ENCODE results near the gene SLC38A10.
A peak's percentile ranks its signal among the peaks of the same experiment; 100 is the strongest.
"Not testable (repeated sequence)": the region's sequence is repeated elsewhere in the genome, so short reads cannot be mapped to it uniquely, and the experiment has no call there.

SLC38A10 gene

DNA sequence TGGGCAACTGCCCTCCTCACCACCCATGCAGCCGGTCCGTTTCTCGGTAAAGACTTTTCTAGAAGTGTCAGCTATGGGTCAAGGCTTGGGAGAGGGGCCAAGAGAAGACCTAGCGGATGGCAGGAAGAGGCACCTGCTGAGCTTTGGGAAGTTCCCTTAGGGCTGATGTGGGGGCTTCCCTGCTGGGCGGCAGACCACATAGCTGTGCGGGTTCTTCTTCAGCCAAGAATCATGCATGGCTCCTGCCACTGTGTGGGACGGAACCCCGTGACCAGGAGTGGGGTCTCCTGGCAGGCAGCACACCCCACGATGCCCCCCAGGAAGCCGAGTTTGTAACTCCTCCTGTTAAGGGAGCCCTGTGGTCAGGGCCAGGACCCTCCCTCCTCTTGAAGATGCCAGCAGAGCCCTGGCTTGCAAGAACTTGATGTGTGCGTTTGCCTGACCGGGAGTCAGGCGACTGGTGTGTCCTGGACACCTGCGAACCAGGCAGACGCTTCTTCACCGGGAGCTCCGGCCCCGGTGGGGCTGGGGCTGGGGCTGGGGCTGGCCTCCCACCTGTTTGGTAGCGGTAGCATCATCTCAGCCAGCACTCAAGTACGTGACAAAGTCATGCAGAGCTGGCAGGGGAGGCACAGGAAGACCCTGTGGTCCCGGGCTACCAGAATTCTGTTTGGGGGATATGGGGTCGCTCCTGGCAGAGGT, 17.7 kb upstream of the SLC38A10 start:
- no peak for DNase-seq (ENCODE audit: low read depth)

DNA sequence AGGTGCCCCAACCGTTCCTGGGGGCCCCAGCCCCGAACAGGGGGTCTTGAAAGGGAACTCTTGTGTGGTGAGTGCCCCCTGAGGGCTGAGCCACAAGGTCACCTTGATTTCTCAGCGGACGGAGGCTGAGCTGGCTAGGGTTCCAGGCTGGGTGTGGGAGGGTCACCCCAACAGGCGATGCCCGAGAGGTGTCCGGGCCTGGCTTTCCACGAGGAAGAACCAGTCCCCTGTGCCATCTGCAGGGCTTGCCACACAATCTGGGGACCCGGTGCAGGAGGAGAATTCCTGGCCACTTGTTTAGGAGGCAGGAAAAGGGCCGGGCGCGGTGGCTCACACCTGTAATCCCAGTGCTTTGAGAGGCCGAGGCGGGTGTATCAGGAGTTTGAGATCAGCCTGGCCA, 16.8 kb upstream of the SLC38A10 start:
- no peak for DNase-seq (ENCODE audit: low read depth)

DNA sequence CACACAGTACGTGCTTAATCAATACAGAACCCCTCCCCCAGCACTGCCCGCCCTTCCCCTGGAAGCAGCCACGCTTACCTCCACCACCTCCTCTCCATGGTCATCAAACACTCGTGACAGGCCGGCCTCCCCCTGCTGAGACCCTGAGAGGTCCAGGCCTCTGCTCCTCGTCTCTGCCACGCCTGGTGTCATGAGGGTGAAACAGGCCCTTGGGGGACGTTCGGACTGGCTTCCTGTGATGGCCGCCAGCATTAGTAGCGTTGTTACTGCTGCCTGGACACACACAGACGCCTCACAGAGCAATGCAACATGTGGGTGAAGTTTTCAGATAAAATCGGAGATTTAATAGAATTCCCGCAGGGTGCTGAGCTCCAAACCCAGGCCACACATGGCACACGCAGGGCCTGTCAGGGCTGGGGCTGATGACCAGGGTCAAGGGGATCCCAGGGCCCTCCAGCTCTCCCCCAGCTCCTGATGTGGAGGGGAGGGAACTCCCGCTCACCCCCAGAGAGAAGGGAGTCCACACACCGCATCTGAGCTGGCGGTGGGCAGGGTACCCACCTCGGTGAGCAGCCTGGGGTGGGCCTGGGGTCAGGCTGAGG, 15.9 kb upstream of the SLC38A10 start:
- no peak for DNase-seq (ENCODE audit: low read depth)

DNA sequence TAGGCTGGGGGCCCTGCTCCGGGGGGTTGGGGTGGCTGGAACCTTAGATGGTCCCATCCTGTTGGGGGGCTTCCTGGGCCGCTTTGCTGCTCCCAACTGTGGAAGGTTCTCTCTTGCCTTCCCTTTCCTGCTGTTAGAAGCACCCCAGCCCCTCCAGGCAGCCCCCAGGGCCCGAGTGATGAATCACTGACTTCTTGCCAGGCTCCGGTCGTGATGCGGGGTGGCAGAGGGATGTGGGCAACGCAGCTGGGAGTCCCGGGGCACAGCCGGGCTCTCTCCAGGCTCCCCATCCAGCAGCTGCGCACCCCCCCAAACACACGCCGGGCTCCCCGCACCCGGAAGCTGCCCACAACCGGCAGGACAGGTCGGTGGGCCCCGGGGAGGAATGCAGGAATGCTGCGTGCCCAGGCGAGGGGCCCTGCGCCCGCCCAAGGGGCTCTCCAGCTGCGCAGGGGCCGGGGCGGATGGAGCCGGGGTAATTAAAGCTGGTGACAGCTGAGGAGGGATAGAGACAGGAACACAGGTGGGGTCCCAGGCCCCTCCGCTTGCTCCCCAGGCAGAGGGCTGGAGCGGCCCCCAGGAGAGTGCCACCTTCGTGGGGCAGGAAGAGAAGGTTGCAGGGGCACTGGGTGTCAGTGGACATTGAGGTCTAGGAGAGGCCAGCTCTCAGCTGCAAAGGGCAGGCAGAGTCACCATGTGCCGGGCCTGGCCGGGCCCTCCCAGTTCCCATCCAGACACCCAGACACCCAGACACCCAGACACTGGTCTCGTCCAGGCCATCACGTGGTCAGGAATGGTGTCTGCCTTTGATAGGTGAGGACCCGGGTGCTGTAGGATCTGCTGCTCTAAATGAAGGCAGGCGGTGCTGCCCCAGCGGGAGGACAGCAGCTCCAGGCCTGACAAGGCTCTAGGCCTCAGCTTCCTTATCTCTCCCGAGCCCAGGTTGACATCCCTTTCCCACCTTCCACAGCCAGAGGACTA, 15.0 kb upstream of the SLC38A10 start:
- DNase-seq (ENCODE audit: low read depth), result no peak

DNA sequence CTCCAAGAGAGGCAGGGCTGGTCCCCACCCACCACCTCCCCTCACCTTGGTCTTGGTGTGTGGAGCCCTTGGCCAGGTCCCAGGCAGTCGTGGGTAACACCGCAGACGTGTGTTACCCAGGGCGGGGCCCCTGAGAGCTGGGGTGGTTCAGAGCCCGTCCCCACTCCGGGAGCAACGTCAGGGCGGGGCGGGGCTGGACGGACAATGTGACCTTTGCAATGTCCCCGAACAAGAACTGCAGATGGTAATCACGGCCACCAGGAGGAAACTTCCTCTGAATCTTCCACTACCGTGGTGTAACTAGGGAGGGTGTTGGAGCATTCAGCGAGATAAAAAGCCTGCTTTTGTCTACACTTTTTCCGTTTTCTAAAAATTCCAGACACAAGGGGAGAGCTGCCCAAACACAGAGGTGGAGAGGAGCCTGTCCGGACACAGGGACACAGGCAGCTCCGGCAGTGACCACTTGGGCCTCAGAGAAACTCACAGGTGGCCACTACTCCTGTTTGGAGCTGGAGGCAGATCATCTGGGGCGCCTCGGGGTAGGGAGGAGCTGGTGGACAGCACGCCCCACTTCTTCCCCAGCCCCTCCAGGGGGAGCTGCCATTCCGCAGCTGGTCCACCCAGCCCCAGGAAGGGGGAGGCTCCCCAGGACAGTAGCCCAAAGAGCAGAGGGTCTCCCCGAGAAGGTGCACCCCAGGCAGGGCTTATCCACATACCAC, 14.2 kb upstream of the SLC38A10 start:
- peak; percentile 17 for DNase-seq (ENCODE audit: low read depth)

DNA sequence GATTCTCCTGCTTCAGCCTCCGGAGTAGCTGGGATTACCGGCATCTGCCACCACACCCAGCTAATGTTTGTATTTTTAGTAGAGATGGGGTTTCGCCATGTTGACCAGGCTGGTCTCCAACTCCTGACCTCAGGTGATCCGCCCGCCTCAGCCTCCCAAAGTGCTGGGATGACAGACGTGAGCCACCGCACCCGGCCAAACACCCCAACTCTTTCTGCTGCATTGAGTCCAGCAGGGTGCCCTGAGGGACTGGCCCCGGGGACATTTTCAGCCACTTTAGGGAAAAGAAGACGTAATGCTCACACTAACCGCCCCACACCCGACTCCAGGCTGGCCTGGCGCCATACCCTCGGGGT, 13.7 kb upstream of the SLC38A10 start:
- DNase-seq (ENCODE audit: low read depth), result not testable (repeated sequence)

DNA sequence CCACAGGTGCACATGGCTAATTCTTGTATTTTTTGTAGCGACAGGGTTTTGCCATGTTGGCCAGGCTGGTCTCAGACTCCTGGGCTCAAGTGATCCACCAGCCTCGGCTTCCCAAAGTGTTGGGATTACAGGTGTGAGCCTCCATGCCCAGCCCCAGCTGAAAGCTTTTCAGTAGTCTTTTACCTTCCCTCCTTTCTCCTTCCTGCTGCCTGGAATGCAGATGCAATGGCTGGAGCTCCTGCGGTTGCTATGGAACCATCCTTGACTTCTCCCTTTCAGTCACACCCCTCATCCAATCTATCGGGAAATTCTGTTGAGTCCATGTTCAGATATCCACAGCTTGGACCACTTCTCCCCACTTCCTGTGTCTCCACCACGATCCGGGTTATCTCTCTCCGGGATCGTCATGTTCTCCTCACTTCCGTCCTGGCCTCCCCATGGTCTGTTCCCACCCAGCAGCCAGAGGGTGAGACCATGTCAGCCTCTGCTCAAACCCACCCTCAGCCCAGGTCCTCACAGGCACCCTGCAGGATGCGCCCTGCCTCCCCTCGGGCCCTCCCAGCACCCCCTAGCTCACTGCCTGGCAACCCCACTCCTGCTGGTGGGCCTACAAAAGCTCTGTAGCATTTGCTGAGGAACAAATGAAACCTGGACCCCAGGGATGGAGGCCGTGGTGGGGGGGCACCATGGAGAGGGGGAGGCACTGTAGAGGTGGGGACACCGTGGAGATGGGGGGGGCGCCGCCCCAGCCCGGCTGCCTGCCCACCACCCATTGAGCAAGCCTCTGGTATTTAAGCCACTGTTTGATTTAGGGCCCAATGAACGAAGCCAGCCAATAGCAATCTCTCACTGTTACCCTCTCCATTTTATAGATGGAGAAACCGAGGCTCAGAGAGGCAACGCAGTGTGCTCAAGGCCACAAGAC, 12.8 kb upstream of the SLC38A10 start:
- no peak for DNase-seq (ENCODE audit: low read depth)

DNA sequence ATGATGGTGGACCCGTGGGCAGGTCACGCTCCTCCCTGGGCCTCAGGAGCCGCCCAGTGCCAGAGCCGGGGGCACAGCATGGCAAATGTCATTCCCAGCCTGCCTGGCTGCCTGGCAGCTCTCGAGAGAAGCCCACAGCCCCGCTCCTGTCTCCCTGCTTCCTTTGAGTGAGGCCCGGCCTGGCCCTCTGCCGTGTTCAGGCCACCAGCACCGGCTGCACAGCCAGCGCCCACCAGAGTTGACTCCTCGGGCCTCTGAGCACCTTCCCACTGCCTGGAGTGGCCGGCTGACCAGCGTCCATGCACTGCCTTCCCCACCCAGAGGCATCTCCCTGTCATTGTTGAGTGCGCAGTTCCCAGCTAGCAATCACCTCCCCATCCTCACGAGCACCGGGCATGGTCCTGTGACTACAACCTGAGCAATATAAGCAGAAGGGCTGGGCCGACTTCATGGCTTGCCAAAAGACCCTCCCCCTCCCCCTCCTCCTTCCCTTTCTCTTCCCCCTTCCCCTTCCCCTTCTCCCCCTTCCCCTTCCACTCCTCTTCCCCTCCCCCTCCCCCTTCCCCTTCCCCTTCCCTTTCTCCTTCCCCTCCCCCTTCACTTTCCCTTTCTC, 11.9 kb upstream of the SLC38A10 start:
- no peak for DNase-seq (ENCODE audit: low read depth)

DNA sequence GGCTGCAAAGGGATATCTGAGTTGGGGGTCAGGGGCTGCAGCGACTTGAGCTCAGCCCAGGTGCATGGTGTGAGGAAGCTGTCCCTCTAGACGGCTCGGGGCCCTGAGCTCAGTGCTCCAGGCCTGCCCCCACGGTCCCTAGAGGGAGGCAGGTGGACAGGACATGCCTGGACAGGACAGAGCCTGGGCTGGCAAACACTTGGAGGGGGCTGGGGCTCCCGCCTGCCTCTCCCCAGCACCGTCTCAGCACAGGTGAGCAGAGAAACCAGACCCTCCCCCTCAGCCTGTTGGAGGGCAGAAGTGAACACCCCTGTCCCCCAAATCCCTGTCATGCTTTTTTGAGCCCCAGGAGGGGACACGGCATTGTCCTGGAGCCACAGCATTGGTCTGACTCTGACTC, 11.4 kb upstream of the SLC38A10 start:
- no peak for DNase-seq (ENCODE audit: low read depth)

DNA sequence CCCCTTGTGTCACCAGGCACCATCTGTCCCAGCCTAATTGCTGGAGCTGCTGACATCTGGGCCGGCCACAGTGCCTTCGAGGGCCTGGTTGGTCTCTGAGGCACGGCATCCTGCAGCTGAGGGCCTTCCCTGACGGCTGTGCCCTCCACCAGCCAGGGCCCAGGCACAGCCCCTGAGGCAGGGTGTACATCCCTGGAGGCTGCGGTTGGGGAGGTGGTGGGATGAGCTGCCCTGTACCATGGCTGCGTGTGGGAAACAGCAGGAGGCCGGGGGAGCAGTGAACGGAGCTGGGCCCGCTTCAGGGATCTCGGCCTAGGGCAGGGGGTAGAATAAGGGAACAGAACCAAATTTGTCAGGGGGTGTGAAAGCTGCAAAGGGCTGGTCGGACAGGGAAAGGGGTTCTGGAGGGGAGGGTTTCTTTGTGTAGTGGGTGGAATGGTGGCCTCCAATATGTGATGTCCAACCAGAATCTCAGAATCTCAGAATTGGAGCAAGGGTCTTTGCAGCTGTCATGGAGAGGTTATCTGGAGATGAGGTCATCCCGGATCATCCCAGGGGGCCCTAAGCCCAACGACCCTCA, 10.0 kb upstream of the SLC38A10 start:
- DNase-seq (ENCODE audit: low read depth), result no peak

DNA sequence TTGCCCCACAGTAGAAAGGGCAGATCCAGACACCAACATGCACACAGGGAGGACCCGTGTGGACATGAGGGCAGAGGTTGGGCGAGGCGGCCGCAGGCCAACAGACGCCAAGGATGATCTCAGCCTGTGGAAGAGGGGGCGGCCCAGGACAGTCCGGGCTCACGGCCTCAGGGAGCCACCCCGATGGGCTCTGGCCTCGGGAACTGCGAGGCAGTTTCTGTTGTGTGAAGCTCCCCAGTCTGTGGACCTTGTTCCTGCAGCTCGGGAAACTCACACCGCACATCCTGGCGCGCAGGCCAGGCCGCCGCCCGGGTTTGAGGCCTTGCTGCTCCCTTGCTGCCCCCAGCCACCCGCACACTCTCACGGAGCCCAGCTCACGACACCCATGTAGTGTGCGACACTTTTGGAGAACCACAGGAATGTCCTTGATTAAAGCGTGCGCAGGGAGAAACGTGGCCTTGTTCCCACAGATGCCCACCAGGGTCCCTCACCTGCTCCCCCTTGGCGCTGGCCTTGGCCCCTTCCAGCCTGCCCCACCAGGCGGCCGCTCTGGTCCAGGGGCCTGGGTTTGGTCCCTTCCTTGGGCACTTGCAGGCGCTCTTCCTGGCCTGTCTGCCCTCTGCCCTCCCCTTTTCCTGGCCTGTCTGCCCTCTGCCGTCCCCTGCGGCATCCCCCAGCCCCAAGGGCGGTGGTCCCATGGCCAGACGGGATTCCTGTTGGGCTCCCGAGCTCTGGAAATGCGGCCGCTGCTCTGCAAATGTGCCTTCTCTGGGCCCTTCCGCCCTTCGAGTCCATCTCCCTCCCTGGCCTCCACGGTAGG, 9.3 kb upstream of the SLC38A10 start:
- DNase-seq (ENCODE audit: low read depth), result no peak

DNA sequence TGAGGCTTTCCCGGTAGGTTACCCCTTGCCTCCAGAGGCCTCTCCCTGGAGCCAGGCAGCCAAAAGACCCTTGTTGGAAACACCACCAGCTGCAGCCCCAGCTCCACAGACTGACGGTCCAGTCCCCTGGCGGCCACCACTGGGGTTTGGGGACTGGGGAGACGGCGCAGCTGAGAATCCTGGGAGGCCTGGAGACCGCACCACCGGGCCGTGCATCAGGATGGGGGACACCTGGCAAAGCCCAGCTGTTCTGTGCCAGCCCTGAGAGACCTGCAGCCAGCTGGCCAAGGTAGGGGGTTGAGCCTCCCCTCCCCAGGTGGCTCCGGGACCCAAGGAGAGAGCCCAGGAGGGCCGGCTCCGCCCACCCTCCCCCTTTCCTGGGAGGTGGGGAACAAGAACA, 8.3 kb upstream of the SLC38A10 start:
- no peak for DNase-seq (ENCODE audit: low read depth)

DNA sequence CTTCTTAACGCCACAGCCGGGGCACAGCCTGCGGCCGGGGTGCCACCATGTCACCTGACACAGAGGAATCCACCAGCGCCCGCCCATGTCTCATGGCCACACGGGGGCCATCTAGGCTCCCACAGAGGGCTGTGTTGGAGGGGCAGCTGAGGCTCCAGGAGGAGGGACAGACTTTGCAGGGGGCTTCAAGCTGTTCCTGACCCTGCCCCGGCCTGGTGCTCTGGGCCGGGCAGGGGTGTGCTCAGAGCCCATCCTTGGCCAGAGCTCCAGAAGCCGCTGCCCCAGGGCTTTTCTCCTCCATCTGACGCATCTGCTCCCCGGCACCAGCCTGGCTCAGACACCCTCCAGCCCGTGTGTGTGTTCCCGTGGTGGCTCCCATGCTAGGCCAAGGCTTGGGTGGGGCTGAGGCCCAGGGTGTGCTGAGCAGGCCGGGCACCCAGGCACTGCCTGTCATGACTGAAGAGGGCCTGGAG, 7.8 kb upstream of the SLC38A10 start:
- no peak for DNase-seq (ENCODE audit: low read depth)

DNA sequence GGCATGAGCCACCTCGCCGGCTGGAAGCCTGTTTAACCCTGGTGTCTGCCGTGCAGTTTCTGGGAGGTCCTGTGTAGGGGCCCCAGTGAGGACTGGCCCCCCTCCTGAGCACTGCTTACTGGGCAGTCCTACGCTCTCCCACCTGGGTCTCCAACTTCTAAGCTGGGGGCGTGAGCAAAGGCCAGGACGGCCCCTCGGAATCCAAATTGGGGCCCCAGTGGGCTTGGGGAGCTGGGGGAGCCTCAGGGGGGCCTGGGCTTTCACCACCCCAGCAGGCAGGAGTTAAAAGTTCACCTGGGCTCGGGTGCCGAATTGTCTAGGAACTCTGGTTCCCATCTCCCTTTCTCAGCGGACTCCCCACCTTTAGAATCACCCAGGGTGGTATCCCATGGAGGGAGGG, 7.2 kb upstream of the SLC38A10 start:
- no peak for DNase-seq (ENCODE audit: low read depth)

DNA sequence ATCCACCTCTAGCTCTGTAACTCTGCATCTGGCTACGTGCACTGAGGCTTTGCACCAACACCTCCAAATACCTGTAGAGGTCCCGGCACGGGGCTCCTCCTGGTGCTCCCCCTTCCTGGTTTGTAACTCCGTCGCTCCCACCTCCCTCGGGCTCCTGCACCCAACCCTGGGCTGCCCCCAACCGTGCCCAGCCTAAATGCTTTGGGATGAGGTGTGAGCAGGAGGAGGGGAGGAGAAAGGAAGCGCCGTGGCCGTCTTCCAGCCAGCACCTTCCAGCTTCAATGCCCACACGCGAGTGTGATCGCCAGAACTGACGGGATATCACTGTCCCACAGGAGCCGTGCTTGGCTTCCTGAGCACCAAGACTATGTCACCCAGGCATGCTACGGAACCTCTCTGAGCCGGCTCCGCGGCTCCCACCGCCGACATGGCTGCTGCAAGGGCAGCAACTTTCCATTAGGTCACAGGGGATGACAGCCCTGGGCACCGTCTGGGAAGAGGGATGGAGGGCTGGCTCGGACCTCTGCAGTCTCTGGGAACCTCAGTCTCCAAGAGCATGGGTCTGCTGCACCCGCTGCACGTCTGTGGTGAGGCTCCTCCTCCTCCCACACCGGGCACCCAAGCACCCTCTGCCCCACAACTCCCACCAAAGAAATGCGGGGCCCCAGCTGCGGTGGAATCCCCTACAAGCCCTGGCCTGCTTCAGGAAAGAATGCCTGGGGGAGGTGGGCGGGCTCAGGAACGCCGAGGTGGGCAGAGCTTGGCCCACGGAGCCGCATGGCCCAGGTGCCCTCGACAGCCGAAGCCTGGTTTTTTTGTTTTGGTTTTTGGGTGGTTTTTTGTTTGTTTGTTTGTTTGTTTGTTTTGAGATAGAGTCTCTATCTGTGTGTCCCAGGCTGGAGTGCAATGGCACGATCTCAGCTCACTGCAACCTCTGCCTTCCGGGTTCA, 6.4 kb upstream of the SLC38A10 start:
- DNase-seq (ENCODE audit: low read depth), result no peak

DNA sequence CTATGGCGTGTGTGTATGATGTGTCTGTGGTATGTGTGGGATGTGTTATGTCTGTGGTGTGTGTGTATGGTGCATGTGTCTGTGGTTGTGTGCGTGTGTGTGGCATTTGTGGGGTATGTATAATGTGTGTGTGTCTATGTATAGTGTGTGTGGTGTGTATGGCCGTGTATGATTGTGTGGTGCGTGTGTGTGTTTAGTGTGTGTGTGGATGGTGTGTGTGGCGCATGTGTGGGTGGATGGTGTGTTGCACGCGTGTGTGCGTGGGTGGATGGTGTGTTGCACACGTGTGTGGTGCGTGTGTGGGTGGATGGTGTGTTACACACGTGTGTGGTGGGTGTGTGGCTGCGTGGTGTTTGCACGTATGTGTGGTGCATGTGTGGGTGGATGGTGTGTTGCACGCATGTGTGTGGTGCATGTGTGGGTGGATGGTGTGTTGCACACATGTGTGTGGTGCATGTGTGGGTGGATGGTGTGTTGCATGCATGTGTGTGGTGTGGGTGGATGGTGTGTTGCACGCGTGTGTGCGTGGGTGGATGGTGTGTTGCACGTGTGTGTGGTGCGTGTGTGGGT, 5.6 kb upstream of the SLC38A10 start:
- DNase-seq (ENCODE audit: low read depth), result no peak

DNA sequence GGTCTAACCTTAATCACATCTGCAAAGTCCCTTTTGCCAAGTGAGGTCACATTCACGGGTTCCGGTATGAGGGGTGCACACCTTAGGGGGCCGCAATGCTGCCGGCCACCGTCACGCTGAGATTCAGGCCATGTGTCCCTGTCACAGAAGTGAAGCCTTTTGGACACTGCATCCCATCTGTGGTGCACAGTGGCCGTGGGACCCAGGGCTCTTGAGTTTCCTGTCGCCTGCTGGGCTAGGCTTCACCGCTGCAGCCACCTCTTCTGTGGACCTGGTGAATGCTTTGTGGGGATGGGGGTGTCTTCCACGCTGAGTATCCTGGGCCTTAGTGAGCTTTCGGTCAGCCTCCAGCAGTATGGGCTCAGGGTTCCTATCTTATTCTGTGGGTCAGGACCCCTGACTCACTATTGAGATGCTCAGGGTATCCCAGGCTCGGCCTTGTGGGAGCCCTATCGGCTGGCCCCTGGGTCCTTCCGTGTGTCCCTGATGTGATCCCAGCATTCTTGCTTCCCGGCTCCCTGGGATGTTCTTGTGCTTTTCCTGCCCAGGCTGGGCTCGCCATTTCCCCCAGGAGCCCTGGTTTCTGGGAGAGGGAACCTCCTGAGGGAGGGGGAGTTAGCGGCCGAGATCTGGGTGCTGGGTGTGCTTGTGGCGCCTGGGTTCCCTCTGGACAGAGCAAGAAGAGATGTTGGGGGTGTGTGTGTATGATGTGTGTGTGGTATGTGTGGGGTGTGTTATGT, 4.9 kb upstream of the SLC38A10 start:
- DNase-seq (ENCODE audit: low read depth), result no peak

Data from amniotic epithelial cell (primary cell).